Activated naive CD8-positive, alpha-beta T cell treated with anti-CD3 and anti-CD28 coated beads for 36 hours (primary cell): ENCODE data around the gene CDH23. TPM values are rescaled to one million over a fixed set of nuclear protein-coding genes. Genes with fewer than 3 reads are reported as not detected.

Experiments used
- DNase-seq: peaks from one replicate; pipeline ENCODE4 v3.0.0; 2021
- H3K27ac Mint-ChIP-seq: one replicate; pipeline ENCODE4 v1.8.0; 2022; ENCODE audit warnings: mild to moderate bottlenecking, moderate library complexity, mixed read lengths
- H3K27me3 Mint-ChIP-seq: one replicate; pipeline ENCODE4 v1.8.0; 2022; ENCODE audit warnings: mild to moderate bottlenecking, mixed read lengths
- H3K36me3 Mint-ChIP-seq: one replicate; pipeline ENCODE4 v1.8.0; 2021; ENCODE audit warnings: mild to moderate bottlenecking, mixed read lengths
- H3K4me1 Mint-ChIP-seq: one replicate; pipeline ENCODE4 v1.8.0; 2021; ENCODE audit warnings: mixed read lengths
- H3K4me3 Mint-ChIP-seq: one replicate; pipeline ENCODE4 v1.8.0; 2022; ENCODE audit warnings: mild to moderate bottlenecking, moderate library complexity, mixed read lengths
- H3K9me3 Mint-ChIP-seq: one replicate; pipeline ENCODE4 v1.8.0; 2022; ENCODE audit warnings: mixed read lengths
- total RNA-seq, 2 experiments: library from RNA; stranded (reverse); gene quantifications; one replicate each; pipeline ENCODE4 v1.2.3, GENCODE V29; 2021

The CDH23 gene
- total RNA-seq, 2 experiments from 2014 or later, result 1.4 TPM

DNA sequence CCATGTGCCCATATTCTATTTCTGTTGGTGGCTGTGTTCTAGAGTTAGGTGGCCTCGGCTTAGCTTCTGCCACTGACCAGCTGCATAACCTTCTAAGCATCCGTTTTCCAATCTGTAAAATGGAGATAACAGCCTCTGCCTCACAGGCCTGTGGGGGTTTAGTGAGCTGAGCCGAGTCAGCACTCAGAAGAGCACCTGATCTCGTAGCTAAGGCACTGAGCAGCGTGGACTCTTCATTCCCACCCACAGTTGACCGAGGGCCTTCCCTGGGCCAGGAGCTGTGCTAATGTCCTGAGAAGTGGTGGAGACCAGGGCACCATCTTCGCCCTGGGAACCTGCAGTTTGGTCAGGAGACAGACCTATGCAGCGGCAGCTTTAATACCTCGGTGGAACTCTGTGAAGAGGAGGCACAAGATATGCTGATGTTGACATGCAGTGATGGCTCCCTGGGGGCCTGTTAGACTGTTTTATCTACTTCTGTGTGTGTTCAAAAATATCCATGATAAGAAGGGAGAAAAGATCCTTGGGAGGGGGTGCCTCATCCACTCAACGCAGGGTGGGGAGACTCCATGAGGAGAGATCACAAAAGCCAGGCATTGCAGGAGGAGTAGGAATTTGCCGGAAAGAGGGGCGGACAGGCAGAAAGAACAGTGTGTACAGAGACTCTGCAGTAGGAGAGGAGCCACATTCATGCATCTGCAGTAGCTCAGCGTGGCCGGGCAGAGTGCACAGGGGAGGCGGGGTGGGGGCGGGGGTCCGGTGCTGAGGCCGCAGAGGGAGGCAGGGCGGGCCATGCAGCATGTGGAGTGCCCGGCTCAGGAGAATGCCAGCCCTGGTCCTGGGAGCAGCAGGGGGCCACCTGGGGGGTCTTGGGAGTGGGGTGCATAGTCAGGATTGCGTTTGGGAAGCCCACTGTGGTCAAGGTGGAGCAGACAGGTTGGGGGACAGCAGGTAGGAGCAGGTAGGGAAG is 186.1 kb downstream of the CDH23 start:
- DNase-seq, result no peak
- H3K4me3 Mint-ChIP-seq, result no peak overlapping the region
- H3K27me3 Mint-ChIP-seq, result no peaks in the 10 kb centered on the region
- no peaks in the 10 kb centered on the region for H3K36me3 Mint-ChIP-seq
- no peak overlapping the region for H3K27ac Mint-ChIP-seq
- no peaks in the 10 kb centered on the region for H3K9me3 Mint-ChIP-seq
- no peaks in the 10 kb centered on the region for H3K4me1 Mint-ChIP-seq

DNA sequence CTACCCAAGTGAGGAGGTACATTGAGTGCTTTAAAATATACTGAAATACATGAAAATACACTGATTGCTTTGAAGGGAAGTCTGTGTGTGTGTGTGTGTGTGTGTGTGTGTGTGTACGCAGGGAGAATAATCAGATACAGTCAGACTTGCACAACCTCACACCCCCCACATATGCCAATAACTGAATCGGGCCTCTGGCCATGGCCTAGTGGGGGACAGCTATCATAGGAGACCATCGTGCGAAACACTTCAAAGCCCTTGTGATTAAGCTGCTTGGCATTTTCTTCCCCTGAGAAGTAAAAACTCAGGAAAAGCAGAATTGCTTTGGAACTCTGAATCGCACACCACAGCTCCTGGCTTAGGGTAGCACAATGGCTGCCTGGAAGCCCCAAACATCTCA is 187.7 kb downstream of the CDH23 start:
- DNase-seq, result no peak
- H3K27ac Mint-ChIP-seq, result no peak overlapping the region

DNA sequence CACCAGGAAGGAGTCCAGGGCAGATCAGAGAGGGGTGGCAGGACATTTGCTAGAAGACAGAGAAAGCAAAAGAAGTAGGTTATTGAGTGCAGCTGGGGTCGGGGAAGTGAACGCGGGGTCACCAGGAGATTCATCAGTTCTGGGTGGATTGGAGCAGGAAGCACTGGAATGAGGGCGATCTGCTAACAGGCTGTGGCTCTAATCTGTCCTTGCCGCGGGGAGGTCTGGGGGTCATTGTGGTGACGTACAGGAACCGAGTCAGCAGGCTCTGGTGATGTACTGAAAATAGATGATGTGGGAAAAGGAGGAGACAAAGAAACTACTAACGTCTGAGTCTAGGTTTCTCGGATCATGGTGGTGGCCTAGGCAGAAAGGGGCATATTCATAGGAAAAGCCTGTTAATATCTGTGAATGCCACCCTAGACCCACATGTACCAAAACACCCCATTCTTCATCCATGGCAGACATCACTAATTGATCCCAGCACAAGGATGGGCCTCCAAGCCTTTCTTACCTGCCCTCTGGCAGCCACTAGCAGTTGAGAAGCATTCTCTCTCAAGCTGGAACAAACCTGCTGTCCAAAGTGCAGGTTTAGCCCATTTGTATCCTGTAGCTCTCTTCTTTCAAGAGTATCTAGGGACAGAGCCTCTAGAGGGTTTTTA is 188.3 kb downstream of the CDH23 start:
- no peak overlapping the region for H3K27ac Mint-ChIP-seq
- no peaks in the 10 kb centered on the region for H3K36me3 Mint-ChIP-seq
- H3K4me1 Mint-ChIP-seq, result no peaks in the 10 kb centered on the region
- no peaks in the 10 kb centered on the region for H3K27me3 Mint-ChIP-seq
- no peak overlapping the region for H3K4me3 Mint-ChIP-seq
- DNase-seq, result no peak
- no peaks in the 10 kb centered on the region for H3K9me3 Mint-ChIP-seq

More for the DNA sequence above, 187.7 kb downstream of the CDH23 start:
- no peaks in the 10 kb centered on the region for H3K9me3 Mint-ChIP-seq
- H3K27me3 Mint-ChIP-seq, result no peaks in the 10 kb centered on the region
- H3K36me3 Mint-ChIP-seq, result no peaks in the 10 kb centered on the region
- H3K4me3 Mint-ChIP-seq, result no peak overlapping the region
- H3K4me1 Mint-ChIP-seq, result no peaks in the 10 kb centered on the region

DNA sequence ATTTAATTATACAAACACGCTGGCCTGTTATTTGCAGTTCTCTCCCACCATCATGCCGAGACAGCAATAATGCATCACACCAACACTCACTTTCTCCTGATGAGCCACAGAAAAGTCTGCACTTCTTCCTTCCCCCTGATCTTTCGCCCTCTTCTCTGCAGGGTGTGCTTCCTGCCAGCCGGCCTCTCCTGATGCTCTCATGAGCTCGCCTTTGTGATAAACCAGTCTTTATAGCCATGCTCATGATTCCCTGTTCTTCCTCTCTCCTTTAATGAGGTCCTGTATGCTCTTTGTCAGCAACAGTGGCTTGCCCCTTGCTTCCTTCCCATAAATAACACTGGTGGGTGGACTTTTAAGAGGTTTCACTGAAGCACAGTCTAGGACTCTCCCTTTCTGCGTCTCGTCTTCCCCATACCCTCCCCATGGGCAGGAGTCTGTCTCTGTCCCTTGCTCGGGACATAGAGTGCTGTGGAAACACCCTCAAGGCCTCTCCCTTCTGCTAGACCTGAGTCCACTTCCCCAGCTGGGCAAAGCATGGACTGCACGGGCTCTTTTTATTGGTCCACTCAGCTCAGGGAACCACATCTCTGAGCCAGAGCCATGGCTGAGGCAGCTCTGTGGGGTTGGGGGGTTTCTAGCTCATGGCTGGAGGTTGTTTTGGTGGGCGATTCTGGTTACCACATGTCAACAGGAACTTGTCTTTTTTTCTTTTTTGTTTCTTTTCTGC is 189.0 kb downstream of the CDH23 start:
- Mint-ChIP-seq H3K36me3 (no peaks in the 10 kb centered on the region), H3K27me3 (no peaks in the 10 kb centered on the region), H3K27ac (no peak overlapping the region), H3K9me3 (no peaks in the 10 kb centered on the region), H3K4me1 (no peaks in the 10 kb centered on the region), H3K4me3 (no peak overlapping the region)
- DNase-seq, result no peak

DNA sequence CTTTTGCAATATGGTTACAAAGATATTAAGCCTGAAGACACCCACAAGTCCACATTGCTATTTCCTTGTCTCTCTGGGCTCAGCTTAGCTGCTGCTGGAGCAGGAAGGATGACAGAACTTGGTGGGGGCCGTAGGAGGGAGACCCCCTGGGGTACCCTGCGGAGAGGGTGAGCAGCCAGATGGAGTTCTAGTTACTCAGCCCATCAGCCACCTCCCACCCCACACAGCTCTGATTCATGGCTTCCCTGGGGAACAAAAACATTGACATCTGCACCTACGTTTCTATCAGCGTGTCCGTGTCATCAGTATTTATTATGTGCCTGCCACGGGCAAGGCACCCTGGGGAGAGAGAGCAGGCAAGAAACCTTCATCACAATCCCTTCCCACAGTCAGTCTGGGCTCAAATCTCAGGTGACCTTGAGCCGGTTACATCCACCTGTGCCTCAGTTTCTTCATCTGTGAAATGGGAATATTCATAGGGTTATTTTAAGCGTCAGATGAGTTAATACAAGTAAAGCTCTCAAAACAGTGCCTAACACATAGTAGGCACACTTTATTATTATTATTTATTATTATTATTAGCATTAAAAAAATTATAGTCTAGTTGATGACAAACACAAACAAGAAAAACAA is 191.3 kb downstream of the CDH23 start:
- DNase-seq, result no peak
- H3K9me3 Mint-ChIP-seq, result no peaks in the 10 kb centered on the region
- H3K4me1 Mint-ChIP-seq, result no peaks in the 10 kb centered on the region
- H3K36me3 Mint-ChIP-seq, result no peaks in the 10 kb centered on the region
- H3K27ac Mint-ChIP-seq, result no peak overlapping the region
- H3K4me3 Mint-ChIP-seq, result no peak overlapping the region
- no peaks in the 10 kb centered on the region for H3K27me3 Mint-ChIP-seq

DNA sequence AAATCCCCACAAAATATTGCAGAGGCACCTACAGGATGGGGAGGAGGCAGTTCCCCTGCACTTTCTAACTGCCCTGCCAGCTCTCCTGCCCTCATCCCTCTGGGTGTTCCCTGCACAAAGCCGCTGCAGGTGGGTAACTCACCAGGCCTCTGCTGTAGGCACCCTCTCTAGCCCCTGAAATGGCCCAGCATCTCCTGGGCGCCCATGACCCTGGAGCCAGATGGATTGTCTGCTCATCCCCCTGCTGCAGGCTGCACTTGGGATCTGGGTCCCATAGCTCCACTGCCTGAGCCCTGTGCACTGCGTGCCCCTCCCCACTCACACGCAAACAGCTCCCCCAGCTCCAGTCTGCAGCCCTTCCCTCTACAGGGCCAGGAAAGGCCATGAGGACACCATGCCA is 192.0 kb downstream of the CDH23 start:
- DNase-seq, result no peak
- no peaks in the 10 kb centered on the region for H3K9me3 Mint-ChIP-seq
- H3K4me3 Mint-ChIP-seq, result no peak overlapping the region
- no peaks in the 10 kb centered on the region for H3K27me3 Mint-ChIP-seq
- H3K4me1 Mint-ChIP-seq, result no peaks in the 10 kb centered on the region
- H3K27ac Mint-ChIP-seq, result no peak overlapping the region
- H3K36me3 Mint-ChIP-seq, result no peaks in the 10 kb centered on the region

DNA sequence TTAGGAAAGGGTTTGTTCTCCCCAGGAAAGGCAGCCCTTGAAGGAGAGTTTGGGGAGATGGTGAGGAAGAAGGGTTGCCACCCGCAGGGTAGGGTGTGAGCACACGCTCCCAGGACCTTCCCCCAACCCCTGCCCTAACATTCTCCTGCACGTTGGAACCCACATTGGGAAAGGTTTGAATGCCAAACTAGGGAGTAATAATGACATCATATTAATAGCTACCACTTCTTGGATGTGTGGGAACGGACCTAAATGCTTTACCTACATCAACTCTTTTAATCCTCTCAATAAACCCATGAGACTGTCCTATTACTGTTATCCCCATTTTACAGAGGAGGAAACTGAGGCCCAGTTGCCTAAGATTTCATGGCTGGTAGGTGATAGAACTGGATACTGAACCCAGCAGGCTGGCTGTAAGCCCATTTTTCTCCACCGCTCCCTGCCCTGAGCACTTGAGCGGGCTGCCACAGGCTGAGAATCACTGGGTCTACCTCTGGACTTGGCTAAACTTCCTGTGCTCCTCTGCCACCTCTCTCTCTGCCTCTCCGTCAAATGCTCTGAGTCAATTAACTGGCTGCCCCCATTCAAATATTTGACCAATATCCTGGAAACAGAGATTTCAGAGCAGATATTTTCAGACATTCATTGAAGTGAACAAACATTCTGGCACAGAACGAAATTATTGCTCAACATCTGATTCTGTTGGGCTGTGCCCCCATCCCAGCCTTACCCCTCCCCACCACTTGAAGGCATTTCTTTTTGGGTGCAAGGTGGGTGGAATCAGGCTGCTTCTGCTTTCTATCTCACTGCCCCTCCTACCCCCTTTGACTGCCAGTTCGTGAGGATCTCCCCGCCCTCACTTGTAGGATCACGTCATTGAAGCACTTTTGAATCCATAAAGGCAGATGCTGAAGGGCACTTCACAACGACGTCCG is 193.2 kb downstream of the CDH23 start:
- Mint-ChIP-seq H3K27ac (no peak overlapping the region), H3K4me1 (no peaks in the 10 kb centered on the region), H3K36me3 (no peaks in the 10 kb centered on the region), H3K9me3 (no peaks in the 10 kb centered on the region), H3K4me3 (no peak overlapping the region), H3K27me3 (no peaks in the 10 kb centered on the region)
- no peak for DNase-seq

DNA sequence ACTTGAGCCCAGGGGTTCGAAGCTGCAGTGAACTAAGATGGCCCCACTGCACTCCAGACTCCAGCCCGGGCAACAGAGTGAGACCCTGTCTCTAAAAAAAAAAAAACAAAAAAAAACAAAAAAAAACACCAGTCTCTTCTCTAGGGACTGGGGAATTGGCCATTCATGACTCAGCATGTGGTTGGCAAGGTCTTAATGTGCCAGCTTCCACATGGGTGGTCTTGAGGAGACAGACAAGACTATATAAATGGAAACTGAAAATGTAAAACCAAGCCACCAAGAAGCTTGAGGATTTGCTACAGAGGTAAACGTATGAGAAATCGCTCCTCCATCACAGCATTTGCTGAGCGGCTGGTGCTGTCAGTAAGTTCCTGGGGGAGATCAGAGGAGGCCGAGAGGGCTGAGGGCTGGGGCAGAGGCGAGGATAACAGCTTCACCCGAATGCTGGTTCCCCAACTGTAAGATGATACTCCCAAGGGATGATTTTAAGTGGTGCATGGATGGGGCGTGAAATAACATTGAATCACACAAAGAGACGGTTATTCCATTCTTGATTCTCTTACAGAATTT is 194.1 kb downstream of the CDH23 start:
- Mint-ChIP-seq H3K4me1 (no peaks in the 10 kb centered on the region), H3K9me3 (no peaks in the 10 kb centered on the region), H3K36me3 (no peaks in the 10 kb centered on the region), H3K27ac (no peak overlapping the region), H3K27me3 (no peaks in the 10 kb centered on the region), H3K4me3 (no peak overlapping the region)
- no peak for DNase-seq

DNA sequence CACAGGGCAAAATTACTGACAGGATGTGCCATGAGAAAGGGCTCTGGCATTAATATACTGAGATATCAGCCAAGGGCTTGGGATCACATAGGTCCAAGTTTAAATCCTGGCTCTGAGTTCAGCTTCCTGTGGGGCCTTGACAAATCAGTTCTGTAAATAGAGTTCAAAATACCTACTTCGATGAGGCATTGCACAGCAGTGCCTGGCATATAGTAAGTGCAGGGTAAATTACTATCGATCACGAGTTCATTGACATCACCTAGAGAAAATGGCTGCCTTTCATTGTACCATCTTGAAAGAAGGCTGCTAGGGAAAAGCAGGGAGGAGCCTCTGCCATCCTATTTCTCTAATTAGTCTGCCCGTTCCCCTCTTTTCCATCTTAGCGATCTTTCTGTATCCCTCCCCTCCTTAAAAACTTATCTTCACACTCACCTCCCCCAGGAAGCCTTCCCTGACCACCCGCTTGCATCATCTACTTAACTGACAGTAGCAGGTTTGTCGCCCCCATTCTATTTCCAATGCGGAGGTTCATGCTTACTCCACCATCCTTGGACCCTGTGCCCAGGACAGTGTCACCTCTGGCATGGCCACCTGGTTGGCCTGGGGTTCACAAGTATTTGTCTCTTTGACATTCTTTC is 198.3 kb downstream of the CDH23 start:
- Mint-ChIP-seq H3K4me3 (no peak overlapping the region), H3K27me3 (no peaks in the 10 kb centered on the region), H3K27ac (no peak overlapping the region), H3K4me1 (no peaks in the 10 kb centered on the region), H3K9me3 (no peaks in the 10 kb centered on the region), H3K36me3 (no peaks in the 10 kb centered on the region)
- no peak for DNase-seq

DNA sequence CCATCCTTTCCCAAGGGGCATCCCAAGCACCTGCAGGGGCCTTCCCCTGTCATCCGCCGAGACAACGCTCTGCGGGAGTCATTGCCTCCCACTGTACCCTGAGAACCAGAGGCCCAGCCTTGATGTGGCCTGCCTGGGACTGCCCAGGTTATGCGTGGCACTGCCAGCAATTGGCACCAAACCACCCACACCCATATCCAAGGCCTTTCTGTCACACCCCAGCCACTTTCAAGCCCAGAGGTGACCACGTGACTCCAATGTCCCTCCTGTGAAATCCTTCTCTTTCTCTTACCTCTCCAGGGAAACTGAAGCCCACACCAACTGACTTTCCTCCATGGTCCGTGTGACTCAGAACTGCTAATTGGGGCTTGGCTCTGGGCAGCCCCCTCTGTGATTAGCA is 198.9 kb downstream of the CDH23 start:
- Mint-ChIP-seq H3K27ac (no peak overlapping the region), H3K36me3 (no peaks in the 10 kb centered on the region), H3K27me3 (no peaks in the 10 kb centered on the region), H3K4me3 (no peak overlapping the region), H3K4me1 (peaks cover 1% of the 10 kb centered on the region), H3K9me3 (no peaks in the 10 kb centered on the region)
- DNase-seq, result no peak

DNA sequence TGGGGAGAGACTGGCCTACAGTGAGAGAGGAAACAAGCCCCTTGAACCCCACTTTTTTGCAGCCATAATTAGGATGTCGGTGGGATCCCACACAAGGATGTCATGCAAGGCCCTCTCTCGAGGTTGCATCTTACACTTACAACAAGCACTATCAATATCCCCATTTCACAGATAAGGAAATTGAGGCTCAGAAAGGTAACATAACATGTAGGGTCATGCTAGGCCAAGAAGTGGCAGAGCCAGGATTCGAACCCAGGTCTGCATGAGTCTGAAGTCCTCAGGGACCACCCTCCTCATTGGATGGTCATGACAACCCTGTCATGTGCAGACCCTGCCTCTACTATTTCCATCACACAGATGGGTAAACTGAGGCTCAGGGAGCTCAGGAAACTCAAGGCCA is 199.4 kb downstream of the CDH23 start:
- Mint-ChIP-seq H3K4me1 (peaks cover 6% of the 10 kb centered on the region), H3K36me3 (no peaks in the 10 kb centered on the region), H3K27ac (no peak overlapping the region), H3K4me3 (no peak overlapping the region), H3K9me3 (no peaks in the 10 kb centered on the region), H3K27me3 (no peaks in the 10 kb centered on the region)
- DNase-seq, result no peak

DNA sequence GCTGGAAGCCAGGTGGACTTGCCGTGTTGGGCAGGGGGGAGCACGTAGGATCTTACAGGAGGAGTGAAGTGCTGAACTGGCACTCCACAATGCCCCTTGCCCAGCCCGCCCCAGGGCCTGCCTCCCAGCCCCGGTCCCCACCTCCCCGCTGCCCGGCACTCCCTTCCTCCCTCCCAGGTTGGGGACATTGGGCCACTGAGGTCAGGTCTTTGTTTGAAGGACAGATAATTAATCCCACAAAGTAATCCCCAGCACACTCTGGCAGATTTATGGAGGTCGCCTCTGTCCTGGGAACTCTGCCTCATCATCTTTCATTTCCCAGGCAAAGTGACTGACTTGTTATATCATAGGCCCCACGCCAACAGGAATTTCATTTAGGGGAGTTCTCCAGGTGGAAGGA is 200.0 kb downstream of the CDH23 start:
- no peak for DNase-seq
- Mint-ChIP-seq H3K9me3 (no peaks in the 10 kb centered on the region), H3K36me3 (no peaks in the 10 kb centered on the region), H3K27ac (no peak overlapping the region), H3K4me1 (peaks cover 10% of the 10 kb centered on the region), H3K4me3 (no peak overlapping the region), H3K27me3 (no peaks in the 10 kb centered on the region)

DNA sequence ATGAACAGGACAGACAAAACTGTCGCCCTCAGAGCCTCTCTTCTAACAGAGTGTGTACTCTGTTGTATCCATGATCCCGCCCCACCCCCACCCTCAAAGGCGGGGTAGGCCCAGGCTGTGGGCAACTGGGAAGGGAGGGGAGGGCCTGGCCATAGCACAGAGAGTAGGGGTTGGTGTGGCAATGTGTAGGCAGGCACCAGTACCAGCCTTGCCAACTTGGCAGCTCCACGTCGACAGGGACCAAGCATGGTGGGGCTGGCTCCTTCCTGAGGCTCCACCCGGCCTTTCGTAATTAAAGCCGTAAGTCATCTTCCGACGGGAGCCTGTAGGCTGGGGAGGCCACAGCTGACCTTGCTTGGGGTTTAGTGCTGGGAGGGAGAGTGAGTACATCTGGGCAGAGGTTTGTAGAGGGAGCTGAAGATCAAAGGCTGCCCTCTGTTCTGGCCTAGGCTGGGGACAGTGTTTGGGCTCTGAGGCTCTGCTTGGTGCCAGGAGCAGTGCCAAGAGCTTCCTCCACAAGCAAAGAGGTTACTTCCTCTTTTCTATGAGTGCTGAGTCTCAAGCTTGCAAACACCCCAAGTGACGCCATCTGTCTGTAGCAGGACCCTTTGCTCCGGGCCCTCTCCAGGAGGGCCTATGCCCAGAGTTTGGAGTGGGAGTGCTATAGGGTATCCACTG is 201.2 kb downstream of the CDH23 start:
- no peak overlapping the region for H3K4me3 Mint-ChIP-seq
- no peak for DNase-seq
- no peaks in the 10 kb centered on the region for H3K27me3 Mint-ChIP-seq
- peaks cover 11% of the 10 kb centered on the region for H3K4me1 Mint-ChIP-seq
- no peak overlapping the region for H3K27ac Mint-ChIP-seq
- no peaks in the 10 kb centered on the region for H3K36me3 Mint-ChIP-seq
- no peaks in the 10 kb centered on the region for H3K9me3 Mint-ChIP-seq
